Large intestine (tissue), 3 donors: ENCODE measurements around the gene HSD17B1. TPM values are rescaled to one million over a fixed set of nuclear protein-coding genes. Genes with fewer than 3 reads are reported as not detected.

Source experiments
- DNase-seq, 2 donors: peaks; one replicate each; pipeline versions ENCODE4 v3.0.0 to v3.0.0-alpha.2; 2013
- H3K27ac ChIP-seq: one replicate; pipeline ENCODE4 v1.5.1; 2013; ENCODE audit warnings: low read length
- H3K27me3 ChIP-seq: 2 replicates; pipeline ENCODE4 v1.6.1; 2013; ENCODE audit warnings: low read length; ENCODE audit not compliant: control insufficient read depth, insufficient read depth
- H3K36me3 ChIP-seq: 2 replicates; pipeline ENCODE4 v1.6.1; 2013; ENCODE audit warnings: low read length; ENCODE audit not compliant: control insufficient read depth, insufficient read depth
- H3K4me1 ChIP-seq: one replicate; pipeline ENCODE4 v1.6.1; 2013; ENCODE audit warnings: low read length; ENCODE audit not compliant: control insufficient read depth, insufficient read depth
- H3K4me3 ChIP-seq: one replicate; pipeline ENCODE4 v1.5.1; 2013; ENCODE audit warnings: low read length
- H3K9me3 ChIP-seq: one replicate; pipeline ENCODE4 v1.6.1; 2013; ENCODE audit warnings: mild to moderate bottlenecking, low read depth, low read length, moderate library complexity; ENCODE audit not compliant: control insufficient read depth
- WGBS: methylation state at CpG from one replicate; pipeline ENCODE4 v1.1.5; 2013; ENCODE audit warnings: low lambda C conversion rate; ENCODE audit not compliant: insufficient coverage; 5-methylcytosine and 5-hydroxymethylcytosine counted together
- polyA plus RNA-seq: library from polyadenylated mRNA; unstranded; fragments of 120-200 nt; gene quantifications from one replicate; pipeline ENCODE4 v1.2.1, GENCODE V29; 2013

HSD17B1 gene
- polyA plus RNA-seq, 1 donor: 2.1 TPM

DNA sequence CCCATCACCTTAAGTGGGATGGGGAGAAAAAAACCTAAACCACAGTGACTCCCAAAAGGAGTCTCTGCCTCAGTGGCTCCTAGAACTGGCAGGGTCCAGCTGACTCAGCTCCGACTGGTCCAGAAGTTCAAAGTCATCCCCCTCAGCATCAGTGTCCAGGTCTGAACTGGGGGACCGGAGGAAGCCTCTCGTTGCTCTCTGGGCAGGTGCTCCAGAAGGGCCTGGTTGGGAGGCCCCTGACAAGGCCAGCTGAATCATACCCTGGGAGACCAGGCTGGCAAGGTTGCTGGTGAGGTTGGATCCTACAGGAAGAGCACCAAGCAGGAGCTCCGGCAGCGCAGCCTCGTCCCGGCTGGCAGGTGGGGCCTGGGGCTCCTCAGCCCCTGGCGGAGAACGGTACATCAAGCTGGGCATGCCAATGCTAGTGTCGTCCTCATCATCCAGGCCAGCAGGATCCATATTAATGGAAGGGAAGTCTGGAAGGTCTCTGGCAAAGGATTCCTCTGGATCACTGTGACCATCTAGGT lies 29.1 kb downstream of the HSD17B1 start:
- Histone ChIP-seq H3K4me3 (no peak overlapping the region), H3K27me3 (no peaks in the 10 kb centered on the region), H3K9me3 (no peaks in the 10 kb centered on the region), H3K27ac (no peak overlapping the region), H3K4me1 (peaks cover 5% of the 10 kb centered on the region), H3K36me3 (peaks cover 68% of the 10 kb centered on the region)
- no peak for DNase-seq
- WGBS: no CpG with 5 or more reads among the region's 10 CpGs

- no CpG with 5 or more reads among the region's 9 CpGs for WGBS
- no peaks in the 10 kb centered on the region for H3K4me1 ChIP-seq
- peaks cover 89% of the 10 kb centered on the region for H3K36me3 ChIP-seq
- H3K27me3 ChIP-seq: no peaks in the 10 kb centered on the region
- H3K4me3 ChIP-seq: no peak overlapping the region
- DNase-seq: no peak
- no peak overlapping the region for H3K27ac ChIP-seq
- H3K9me3 ChIP-seq: no peaks in the 10 kb centered on the region
Measured at GRCh38 chr17:42584880-42585279, 32.2 kb downstream of the HSD17B1 start.

DNA sequence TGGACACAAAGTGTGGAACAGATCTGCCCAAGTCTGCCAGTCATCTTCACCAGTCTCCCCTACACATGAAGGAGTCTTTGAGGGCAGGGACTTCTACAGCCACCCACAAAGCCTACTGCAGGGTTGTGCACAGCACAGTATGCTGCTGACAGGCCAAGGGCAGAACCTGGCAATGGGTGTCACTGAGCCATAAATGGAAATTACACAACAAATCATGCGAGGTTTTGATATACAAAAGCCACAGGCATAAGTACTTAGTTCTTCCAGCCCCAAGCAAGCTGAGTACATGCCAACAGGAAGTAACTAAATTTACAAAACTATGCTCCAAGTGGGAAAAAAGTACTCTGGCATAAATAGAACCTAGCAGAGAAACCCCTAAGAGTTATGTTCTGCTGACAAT lies 32.6 kb downstream of the HSD17B1 start:
- Histone ChIP-seq H3K27ac (no peak overlapping the region), H3K9me3 (no peaks in the 10 kb centered on the region), H3K36me3 (peaks cover 89% of the 10 kb centered on the region), H3K4me3 (no peak overlapping the region), H3K27me3 (no peaks in the 10 kb centered on the region), H3K4me1 (no peaks in the 10 kb centered on the region)
- WGBS: no CpG with 5 or more reads among the region's 1 CpG
- no peak for DNase-seq

DNA sequence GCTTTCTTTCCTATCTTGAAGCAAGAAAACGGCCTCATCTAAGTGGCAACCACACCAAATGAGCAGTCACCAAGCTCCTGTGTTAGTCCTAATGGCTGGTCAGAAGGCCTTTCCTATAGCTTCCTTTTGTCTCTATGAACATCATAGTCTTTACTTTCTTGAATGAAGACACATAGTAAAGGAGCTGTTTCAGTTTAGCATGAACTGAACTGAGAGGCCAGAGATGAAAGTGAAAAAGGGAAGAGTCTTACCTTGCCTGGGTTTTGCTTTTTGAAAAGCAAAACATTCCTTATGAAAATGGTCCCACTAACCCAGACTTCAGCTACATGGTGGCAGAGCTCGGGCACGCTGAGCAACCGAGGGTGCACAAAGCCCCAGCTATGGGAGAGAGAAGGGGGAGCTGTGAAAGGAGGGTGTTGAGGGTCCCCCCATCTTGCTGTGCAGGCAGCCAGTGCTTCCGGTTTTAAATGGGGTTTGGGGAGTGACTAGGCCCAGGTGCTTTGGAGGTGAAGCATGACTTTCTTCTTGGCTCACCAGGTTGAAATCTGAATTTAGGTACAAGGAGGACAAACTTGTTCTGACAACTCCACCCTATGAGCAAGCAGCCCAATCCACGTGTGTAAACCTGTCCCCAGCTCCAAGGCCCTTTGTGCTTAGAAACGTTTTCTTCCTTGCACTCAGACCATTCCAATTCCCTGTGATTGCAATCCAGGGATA lies 33.9 kb downstream of the HSD17B1 start:
- WGBS: no CpG with 5 or more reads among the region's 7 CpGs
- Histone ChIP-seq H3K27me3 (no peaks in the 10 kb centered on the region), H3K4me3 (no peak overlapping the region), H3K27ac (no peak overlapping the region), H3K4me1 (no peaks in the 10 kb centered on the region), H3K36me3 (peaks cover 90% of the 10 kb centered on the region), H3K9me3 (no peaks in the 10 kb centered on the region)
- DNase-seq: no peak

- DNase-seq: no peak
- no peak overlapping the region for H3K27ac ChIP-seq
- WGBS: no CpG with 5 or more reads among the region's 2 CpGs
- H3K4me1 ChIP-seq: no peaks in the 10 kb centered on the region
- H3K9me3 ChIP-seq: no peaks in the 10 kb centered on the region
- H3K4me3 ChIP-seq: no peak overlapping the region
- no peaks in the 10 kb centered on the region for H3K27me3 ChIP-seq
- peaks cover 58% of the 10 kb centered on the region for H3K36me3 ChIP-seq
Measured at GRCh38 chr17:42590886-42591285, 38.2 kb downstream of the HSD17B1 start.

- no peaks in the 10 kb centered on the region for H3K9me3 ChIP-seq
- H3K4me3 ChIP-seq: no peak overlapping the region
- H3K36me3 ChIP-seq: peaks cover 52% of the 10 kb centered on the region
- no peak overlapping the region for H3K27ac ChIP-seq
- no peaks in the 10 kb centered on the region for H3K4me1 ChIP-seq
- no peak for DNase-seq
- WGBS: no CpG with 5 or more reads among the region's 9 CpGs
- H3K27me3 ChIP-seq: no peaks in the 10 kb centered on the region
Measured at GRCh38 chr17:42591411-42591810, 38.7 kb downstream of the HSD17B1 start.

GRCh38 chr17:42596386-42596785 lies 43.7 kb downstream of the HSD17B1 start:
- DNase-seq: no peak
- no peaks in the 10 kb centered on the region for H3K27me3 ChIP-seq
- no peak overlapping the region for H3K4me3 ChIP-seq
- H3K9me3 ChIP-seq: no peaks in the 10 kb centered on the region
- H3K4me1 ChIP-seq: no peaks in the 10 kb centered on the region
- H3K36me3 ChIP-seq: peaks cover 12% of the 10 kb centered on the region
- H3K27ac ChIP-seq: no peak overlapping the region
- 100% methylated on average over 1 of the region's 3 CpGs for WGBS

GRCh38 chr17:42598905-42599304 lies 46.2 kb downstream of the HSD17B1 start:
- Histone ChIP-seq H3K27ac (no peak overlapping the region), H3K4me3 (no peak overlapping the region), H3K9me3 (no peaks in the 10 kb centered on the region), H3K4me1 (no peaks in the 10 kb centered on the region), H3K36me3 (peaks cover 9% of the 10 kb centered on the region), H3K27me3 (no peaks in the 10 kb centered on the region)
- whole genome bisulfite sequencing: no CpG with 5 or more reads among the region's 2 CpGs
- no peak for DNase-seq

DNA sequence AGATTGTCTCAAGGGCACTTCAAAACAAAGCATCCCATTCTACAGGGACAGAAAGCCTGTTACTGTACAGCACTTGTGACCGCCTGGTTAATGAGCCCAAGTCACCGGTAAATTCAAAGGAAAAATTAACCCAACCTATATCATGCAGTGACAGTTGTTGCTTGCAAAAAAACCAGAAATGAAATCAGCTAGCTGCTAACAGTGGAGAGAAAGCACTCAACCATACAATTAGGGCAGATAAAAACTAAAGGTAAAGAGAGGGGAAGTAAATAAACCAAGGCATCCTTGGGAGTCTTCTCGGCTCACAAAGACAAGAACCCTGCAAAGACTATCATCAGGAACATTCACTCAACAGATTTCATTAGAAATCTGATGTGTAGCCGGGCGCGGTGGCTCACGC lies 50.6 kb downstream of the HSD17B1 start:
- H3K9me3 ChIP-seq: no peaks in the 10 kb centered on the region
- H3K36me3 ChIP-seq: peaks cover 11% of the 10 kb centered on the region
- H3K4me1 ChIP-seq: peaks cover 12% of the 10 kb centered on the region
- H3K4me3 ChIP-seq: no peak overlapping the region
- DNase-seq: no peak
- no peak overlapping the region for H3K27ac ChIP-seq
- 100% methylated on average over 1 of the region's 7 CpGs for WGBS
- no peaks in the 10 kb centered on the region for H3K27me3 ChIP-seq
